Measurements from ENCODE around the gene CD300H.

CD300H gene

GRCh38 chr17:74567397-74567796 is at the start of gene CD300H:
TSS of gene CD300H (minus strand) at chr17:74567509.
- no peak for DNase-seq (ENCODE audit: low spot score)

GRCh38 chr17:74616696-74617095 is 49.4 kb upstream of the CD300H start:
- DNase-seq (ENCODE audit: low spot score) = no peak

- DNase-seq (ENCODE audit: low spot score) = no peak
Measured at GRCh38 chr17:74612046-74612445, 44.7 kb upstream of the CD300H start.

GRCh38 chr17:74610108-74610507 is 42.8 kb upstream of the CD300H start:
- no peak for DNase-seq (ENCODE audit: low spot score)

GRCh38 chr17:74608511-74608910 is 41.2 kb upstream of the CD300H start:
- DNase-seq (ENCODE audit: low spot score) = no peak

GRCh38 chr17:74607221-74607620 is 39.9 kb upstream of the CD300H start:
- DNase-seq (ENCODE audit: low spot score) = no peak

GRCh38 chr17:74606050-74606449 is 38.7 kb upstream of the CD300H start:
- no peak for DNase-seq (ENCODE audit: low spot score)

GRCh38 chr17:74605361-74605760 is 38.1 kb upstream of the CD300H start:
- no peak for DNase-seq (ENCODE audit: low spot score)

- DNase-seq (ENCODE audit: low spot score) = no peak
Measured at GRCh38 chr17:74604761-74605160, 37.5 kb upstream of the CD300H start.

- DNase-seq (ENCODE audit: low spot score) = peak; percentile 26
Measured at GRCh38 chr17:74604200-74604599, 36.9 kb upstream of the CD300H start.

- DNase-seq (ENCODE audit: low spot score) = peak; percentile 16
Measured at GRCh38 chr17:74603746-74604145, 36.4 kb upstream of the CD300H start.

- DNase-seq (ENCODE audit: low spot score) = no peak
Measured at GRCh38 chr17:74603037-74603635, 35.8 kb upstream of the CD300H start.

GRCh38 chr17:74601944-74602572 is 34.7 kb upstream of the CD300H start:
- DNase-seq (ENCODE audit: low spot score) = peak; percentile 56

GRCh38 chr17:74599448-74599939 is 32.2 kb upstream of the CD300H start:
- no peak for DNase-seq (ENCODE audit: low spot score)

GRCh38 chr17:74599023-74599399 is 31.7 kb upstream of the CD300H start:
- no peak for DNase-seq (ENCODE audit: low spot score)

- DNase-seq (ENCODE audit: low spot score) = no peak
Measured at GRCh38 chr17:74598346-74599022, 31.2 kb upstream of the CD300H start.

GRCh38 chr17:74597069-74597790 is 29.9 kb upstream of the CD300H start:
- no peak for DNase-seq (ENCODE audit: low spot score)

- DNase-seq (ENCODE audit: low spot score) = no peak
Measured at GRCh38 chr17:74595037-74595750, 27.9 kb upstream of the CD300H start.

GRCh38 chr17:74592087-74592990 is 25.0 kb upstream of the CD300H start, which contains the start of gene CD300LD:
TSS of gene CD300LD (minus strand) at chr17:74592283. CDS start at chr17:74592202, 81 bp downstream.
- DNase-seq (ENCODE audit: low spot score) = no peak

- no peak for DNase-seq (ENCODE audit: low spot score)
Measured at GRCh38 chr17:74591503-74591902, 24.2 kb upstream of the CD300H start.

- no peak for DNase-seq (ENCODE audit: low spot score)
Measured at GRCh38 chr17:74585711-74586110, 18.4 kb upstream of the CD300H start.

All from NAMALWA (cell line).